IMR-90 (cell line): ENCODE results near the gene SNED1. TPM values are rescaled to one million over a fixed set of nuclear protein-coding genes. Genes with fewer than 3 reads are reported as not detected.
A peak's percentile ranks its signal among the peaks of the same experiment; 100 is the strongest.

Source experiments
- ATAC-seq: fragments of 200-7000 bp; cut with Tn5 transposase; 2 replicates; pipeline ENCODE4 v1.9.1; 2020; ENCODE audit warnings: low read depth, mild to moderate bottlenecking, moderate library complexity
- BruUV-seq: library from RNA; stranded (reverse); fragments of 400-500 nt; replicated peaks from 2 replicates; lab custom pipeline; 2021; lab: Mats Ljungman, UMichigan
- CTCF ChIA-PET: fragments of 300-600 bp; formaldehyde crosslinking; extraction: SDS; loops from one replicate; lab custom pipeline; 2021; ENCODE audit warnings: antibody characterized with exemption; lab: Yijun Ruan, JAX
- POLR2A ChIA-PET: fragments of 300-600 bp; sonication (Branson Sonifier 250); formaldehyde crosslinking; loops from one replicate; lab custom pipeline; 2022; ENCODE audit warnings: antibody characterized with exemption; ENCODE audit not compliant: unreplicated experiment; lab: Charles Lee
- DNase-seq: peaks from one replicate; pipeline ENCODE4 v3.0.0; 2013
- H2AFZ ChIP-seq: replicated peaks from 2 replicates; pipeline ENCODE3; 2013; ENCODE audit warnings: low read length, mild to moderate bottlenecking; ENCODE audit not compliant: poor library complexity
- H2AK5ac ChIP-seq: 2 replicates; pipeline ENCODE4 v1.6.1; 2013; ENCODE audit warnings: low read depth, low read length, inconsistent platforms
- H2AK9ac ChIP-seq: replicated peaks from 2 replicates; pipeline ENCODE3; 2013; ENCODE audit warnings: mild to moderate bottlenecking, low read depth, low read length, moderate library complexity; ENCODE audit not compliant: poor library complexity
- H2BK120ac ChIP-seq: 2 replicates; pipeline ENCODE4 v1.6.1; 2013; ENCODE audit warnings: low read depth, low read length, inconsistent platforms
- H2BK15ac ChIP-seq: 3 replicates; pipeline ENCODE4 v1.6.1; 2013; ENCODE audit warnings: low read depth, low read length, inconsistent platforms
- H2BK20ac ChIP-seq: 2 replicates; pipeline ENCODE4 v1.6.1; 2013; ENCODE audit warnings: low read depth, mild to moderate bottlenecking, inconsistent platforms, low read length, moderate library complexity
- H2BK5ac ChIP-seq: 2 replicates; pipeline ENCODE4 v1.6.1; 2013; ENCODE audit warnings: mild to moderate bottlenecking, low read depth, low read length, inconsistent platforms; ENCODE audit not compliant: poor library complexity, severe bottlenecking
- H3K14ac ChIP-seq: replicated peaks from 2 replicates; pipeline ENCODE4 v1.6.1; 2013; ENCODE audit warnings: low read depth, low read length, inconsistent platforms
- H3K18ac ChIP-seq: 2 replicates; pipeline ENCODE4 v1.6.1; 2013; ENCODE audit warnings: low read depth, low read length, control low read depth
- H3K23ac ChIP-seq: 2 replicates; pipeline ENCODE4 v1.6.1; 2013; ENCODE audit warnings: low read depth, low read length, inconsistent platforms
- H3K27ac ChIP-seq: 2 replicates; pipeline ENCODE4 v1.5.1; 2013; ENCODE audit warnings: mild to moderate bottlenecking, control low read depth, low read length; ENCODE audit not compliant: insufficient read depth
- H3K27me3 ChIP-seq: 2 replicates; pipeline ENCODE4 v1.6.1; 2013; ENCODE audit warnings: low read length; ENCODE audit not compliant: control insufficient read depth, insufficient read depth
- H3K36me3 ChIP-seq: 2 replicates; pipeline ENCODE4 v1.6.1; 2013; ENCODE audit warnings: low read length, mixed read lengths; ENCODE audit not compliant: control insufficient read depth, insufficient read depth
- H3K4ac ChIP-seq: 2 replicates; pipeline ENCODE4 v1.6.1; 2013; ENCODE audit warnings: low read depth, low read length, inconsistent platforms
- H3K4me1 ChIP-seq: 2 replicates; pipeline ENCODE4 v1.6.1; 2013; ENCODE audit warnings: low read length, mixed read lengths; ENCODE audit not compliant: control insufficient read depth, insufficient read depth
- H3K4me2 ChIP-seq: 2 replicates; pipeline ENCODE4 v1.6.1; 2013; ENCODE audit warnings: low read depth, mild to moderate bottlenecking, control low read depth, low read length, moderate library complexity
- H3K4me3 ChIP-seq: 2 replicates; pipeline ENCODE4 v1.5.1; 2013; ENCODE audit warnings: low read depth, mild to moderate bottlenecking, control low read depth, low read length, moderate library complexity; ENCODE audit not compliant: insufficient read depth
- H3K56ac ChIP-seq: 2 replicates; pipeline ENCODE4 v1.6.1; 2013; ENCODE audit warnings: low read length, inconsistent platforms; ENCODE audit not compliant: insufficient read depth; ENCODE audit errors: extremely low read depth
- H3K79me1 ChIP-seq, 2 experiments: 2 replicates each; pipeline ENCODE4 v1.6.1; 2013; ENCODE audit warnings: low read length in 2 of 2, inconsistent platforms in 1 of 2, low read depth in 1 of 2
- H3K9ac ChIP-seq: 2 replicates; pipeline ENCODE4 v1.6.1; 2013; ENCODE audit warnings: low read depth, low read length, control low read depth
- H3K9me1 ChIP-seq: 2 replicates; pipeline ENCODE4 v1.6.1; 2013; ENCODE audit warnings: low read length, inconsistent platforms; ENCODE audit not compliant: insufficient read depth
- H3K9me3 ChIP-seq: 2 replicates; pipeline ENCODE4 v1.6.1; 2013; ENCODE audit warnings: low read length; ENCODE audit not compliant: control insufficient read depth, insufficient read depth
- H4K20me1 ChIP-seq: 2 replicates; pipeline ENCODE4 v1.6.1; 2013; ENCODE audit warnings: low read length, inconsistent platforms; ENCODE audit not compliant: insufficient read depth
- H4K5ac ChIP-seq: 2 replicates; pipeline ENCODE4 v1.6.1; 2013; ENCODE audit warnings: mild to moderate bottlenecking, low read depth, low read length, control low read depth
- H4K8ac ChIP-seq, 2 experiments: 2 replicates each; pipeline ENCODE4 v1.6.1; 2013; ENCODE audit warnings: low read depth in 2 of 2, low read length in 2 of 2, control low read depth in 1 of 2, inconsistent platforms in 1 of 2
- H4K91ac ChIP-seq: 2 replicates; pipeline ENCODE4 v1.6.1; 2013; ENCODE audit warnings: low read depth, low read length, inconsistent platforms; ENCODE audit not compliant: insufficient read depth
- CEBPB ChIP-seq: IDR thresholded peaks from 2 replicates; pipeline ENCODE4 v1.6.1; 2012; ENCODE audit warnings: low read depth, low read length, improper control_type of control experiment
- CHD1 ChIP-seq: IDR thresholded peaks from 2 replicates; pipeline ENCODE4 v1.6.1; 2012; ENCODE audit warnings: low read depth, low read length, improper control_type of control experiment
- FOS ChIP-seq: fragments of 150-350 bp; IDR thresholded peaks from 2 replicates; pipeline ENCODE4 v1.6.1; 2016; ENCODE audit warnings: low read depth, low read length
- MAZ ChIP-seq: IDR thresholded peaks from 2 replicates; pipeline ENCODE4 v1.6.1; 2012; ENCODE audit warnings: low read depth, mild to moderate bottlenecking, low read length, improper control_type of control experiment, moderate library complexity, borderline replicate concordance
- MXI1 ChIP-seq: IDR thresholded peaks from 2 replicates; pipeline ENCODE4 v1.6.1; 2012; ENCODE audit warnings: low read depth, mild to moderate bottlenecking, low read length, moderate library complexity, borderline replicate concordance
- NFE2L2 ChIP-seq: fragments of 150-350 bp; IDR thresholded peaks from 2 replicates; pipeline ENCODE4 v1.6.1; 2016; ENCODE audit warnings: low read depth, mild to moderate bottlenecking, low read length
- POLR2A ChIP-seq: IDR thresholded peaks from 2 replicates; pipeline ENCODE4 v1.6.1; 2012; ENCODE audit warnings: mild to moderate bottlenecking, low read depth, low read length
- RAD21 ChIP-seq: IDR thresholded peaks from 2 replicates; pipeline ENCODE4 v1.6.1; 2012; ENCODE audit warnings: low read length, improper control_type of control experiment
- RFX5 ChIP-seq: IDR thresholded peaks from 2 replicates; pipeline ENCODE4 v1.8.0; 2012; ENCODE audit warnings: low read depth, mild to moderate bottlenecking, low read length, moderate library complexity
- SMC3 ChIP-seq: fragments of 150-350 bp; IDR thresholded peaks from 2 replicates; pipeline ENCODE4 v1.6.1; 2016; ENCODE audit warnings: low read depth, mild to moderate bottlenecking, antibody characterized with exemption, low read length, moderate library complexity
- WGBS, 2 experiments: methylation state at CpG; one replicate each; pipeline versions ENCODE4 v1.1.5 to v1.1.7; 2013; ENCODE audit warnings: missing lambda C conversion rate in 2 of 2; ENCODE audit not compliant: insufficient read length in 1 of 2; ENCODE audit errors: extremely low coverage in 2 of 2; 5-methylcytosine and 5-hydroxymethylcytosine counted together
- dilution Hi-C: fragments of 300-500 bp; cut with HindIII; formaldehyde crosslinking; loops from one replicate; pipeline ENCODE4 v1.14.3; 2018; ENCODE audit warnings: low sequenced_read_pairs; ENCODE audit not compliant: unreplicated experiment
- in situ Hi-C: fragments of 300-500 bp; cut with MboI; formaldehyde crosslinking; loops from 3 replicates; pipeline ENCODE4 v1.14.3; 2019; ENCODE audit warnings: low sequenced_read_pairs, inconsistent platforms, mixed read lengths
- intact Hi-C: fragments of 100-400 bp; cut with micrococcal nuclease; formaldehyde crosslinking; loops from 2 replicates; pipeline ENCODE4 v1.10.0; 2022
- polyA plus RNA-seq, 3 experiments: library from polyadenylated mRNA; depleted of rRNA; stranded (reverse); fragments of >200 nt; gene quantifications; 2 replicates each; pipeline ENCODE4 v1.2.3, GENCODE V29; 2012; ENCODE audit warnings: low replicate concordance in 1 of 3
- total RNA-seq: library from RNA; depleted of rRNA; stranded (reverse); fragments of >200 nt; gene quantifications from 2 replicates; pipeline ENCODE4 v1.2.3, GENCODE V29; 2012
- TF ChIP-seq, protein P1 (sequence below): conservative IDR thresholded peaks from 2 replicates; pipeline ENCODE4 v1.5.1; 2012; ENCODE audit warnings: mild to moderate bottlenecking, low read depth, low read length, improper control_type of control experiment
- TF ChIP-seq, protein P2 (sequence below): fragments of 150-350 bp; IDR thresholded peaks from 2 replicates; pipeline ENCODE4 v1.6.1; 2016; ENCODE audit warnings: low read depth, mild to moderate bottlenecking, low read length, moderate library complexity, borderline replicate concordance
- TF ChIP-seq, protein P3 (sequence below): fragments of 150-350 bp; IDR thresholded peaks from 2 replicates; pipeline ENCODE4 v1.6.1; 2017; ENCODE audit warnings: mild to moderate bottlenecking, antibody characterized with exemption, low read length, low read depth

SNED1 gene
- total and polyA plus RNA-seq, 2 of the 4 experiments (the other 2 are of a cell fraction), result 1.1 to 3.4 TPM

DNA sequence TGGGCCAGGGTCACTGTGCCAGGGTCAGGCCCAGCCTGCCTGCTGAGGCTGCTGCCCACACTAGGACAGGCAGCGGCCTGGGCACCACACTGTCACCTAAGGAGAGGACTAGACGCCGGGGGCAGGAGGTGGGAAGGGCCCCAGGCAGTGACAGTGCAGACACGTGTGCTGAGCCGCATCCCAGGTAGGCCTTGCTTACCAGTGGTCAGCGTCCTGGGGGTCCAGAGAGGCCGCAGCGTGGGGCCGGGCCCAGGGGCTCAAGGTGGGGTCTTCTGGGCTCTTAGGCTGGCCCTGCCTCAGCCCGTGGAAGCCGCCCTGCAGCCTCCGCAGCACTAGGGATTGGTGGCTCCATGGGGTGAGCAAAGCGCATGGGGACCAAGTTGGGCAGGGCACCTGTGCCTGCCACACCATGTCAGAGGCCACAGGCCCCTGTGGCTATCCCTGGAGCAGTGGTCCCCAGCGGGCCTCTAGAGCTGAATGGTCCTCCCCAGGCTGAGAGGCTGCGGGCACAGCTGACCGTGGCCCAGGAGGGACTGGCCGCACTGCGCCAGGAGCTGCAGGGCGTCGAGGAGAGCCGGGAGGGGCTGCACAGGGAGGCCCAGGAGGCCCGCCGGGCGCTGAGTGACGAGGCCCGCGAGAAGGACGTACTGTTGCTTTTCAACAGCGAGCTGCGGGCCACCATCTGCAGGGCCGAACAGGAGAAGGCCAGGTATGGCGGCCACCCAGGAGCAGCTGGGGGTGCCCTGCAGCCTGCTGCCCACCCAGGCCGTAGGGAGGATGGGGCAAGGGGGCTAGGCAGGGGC is 35.2 kb upstream of the SNED1 start:
- H3K4ac ChIP-seq, result no peak overlapping the region
- H2AK5ac ChIP-seq, result no peak overlapping the region
- no peak overlapping the region for H2AK9ac ChIP-seq
- no peak overlapping the region for H3K56ac ChIP-seq
- H4K20me1 ChIP-seq, result no peaks in the 10 kb centered on the region
- no peak overlapping the region for H2BK15ac ChIP-seq
- H3K4me1 ChIP-seq, result peaks cover 26% of the 10 kb centered on the region; the same call in 1 of the 2 replicates
- H4K5ac ChIP-seq, result no peak overlapping the region
- no TSS peak for BruUV-seq
- no peak overlapping the region for H3K4me3 ChIP-seq
- H2BK20ac ChIP-seq, result no peak overlapping the region
- no peak overlapping the region; the same call in 1 of the 2 replicates for H3K18ac ChIP-seq
- dilution Hi-C loops, result no loop called here
- no peaks in the 10 kb centered on the region for H3K27me3 ChIP-seq
- ChIA-PET POLR2A (no interaction called here), CTCF (interaction anchor here (0.5 kb wide), 1 partner anchor 11 kb away, joined by 4 read pairs; no protein-coding TSS in a partner anchor)
- peak overlapping the region; percentile 3 for H2AFZ ChIP-seq
- H3K23ac ChIP-seq, result no peak overlapping the region
- H3K79me1 ChIP-seq, result no peaks in the 10 kb centered on the region
- 92% methylated on average over 29 of the region's 33 CpGs; no CpG with 5 or more reads in 1 of the 2 experiments for WGBS, 2 experiments
- no peak overlapping the region for H3K9ac ChIP-seq
- no peak overlapping the region for H4K8ac ChIP-seq
- intact Hi-C loops, result no loop called here
- in situ Hi-C loops, result no loop called here
- H2BK120ac ChIP-seq, result no peak overlapping the region
- H3K27ac ChIP-seq, result no peak overlapping the region
- no peak overlapping the region for H3K4me2 ChIP-seq
- no peaks in the 10 kb centered on the region for H3K36me3 ChIP-seq
- peaks cover 10% of the 10 kb centered on the region for H3K9me1 ChIP-seq
- ATAC-seq, result no peak
- DNase-seq, result no peak
- no peak overlapping the region for H4K91ac ChIP-seq
- H3K9me3 ChIP-seq, result no peaks in the 10 kb centered on the region
- H3K14ac ChIP-seq, result no peak overlapping the region
- no peak overlapping the region for H2BK5ac ChIP-seq
- no peak for TF ChIP-seq SMC3
- no peak for TF ChIP-seq FOS
- TF ChIP-seq POLR2A, result no peak
- TF ChIP-seq MXI1, result no peak
- TF ChIP-seq, protein P1, sequence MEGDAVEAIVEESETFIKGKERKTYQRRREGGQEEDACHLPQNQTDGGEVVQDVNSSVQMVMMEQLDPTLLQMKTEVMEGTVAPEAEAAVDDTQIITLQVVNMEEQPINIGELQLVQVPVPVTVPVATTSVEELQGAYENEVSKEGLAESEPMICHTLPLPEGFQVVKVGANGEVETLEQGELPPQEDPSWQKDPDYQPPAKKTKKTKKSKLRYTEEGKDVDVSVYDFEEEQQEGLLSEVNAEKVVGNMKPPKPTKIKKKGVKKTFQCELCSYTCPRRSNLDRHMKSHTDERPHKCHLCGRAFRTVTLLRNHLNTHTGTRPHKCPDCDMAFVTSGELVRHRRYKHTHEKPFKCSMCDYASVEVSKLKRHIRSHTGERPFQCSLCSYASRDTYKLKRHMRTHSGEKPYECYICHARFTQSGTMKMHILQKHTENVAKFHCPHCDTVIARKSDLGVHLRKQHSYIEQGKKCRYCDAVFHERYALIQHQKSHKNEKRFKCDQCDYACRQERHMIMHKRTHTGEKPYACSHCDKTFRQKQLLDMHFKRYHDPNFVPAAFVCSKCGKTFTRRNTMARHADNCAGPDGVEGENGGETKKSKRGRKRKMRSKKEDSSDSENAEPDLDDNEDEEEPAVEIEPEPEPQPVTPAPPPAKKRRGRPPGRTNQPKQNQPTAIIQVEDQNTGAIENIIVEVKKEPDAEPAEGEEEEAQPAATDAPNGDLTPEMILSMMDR, result no peak
- no peak for TF ChIP-seq CHD1
- no peak for TF ChIP-seq MAZ
- TF ChIP-seq RFX5, result no peak
- TF ChIP-seq, protein P2, sequence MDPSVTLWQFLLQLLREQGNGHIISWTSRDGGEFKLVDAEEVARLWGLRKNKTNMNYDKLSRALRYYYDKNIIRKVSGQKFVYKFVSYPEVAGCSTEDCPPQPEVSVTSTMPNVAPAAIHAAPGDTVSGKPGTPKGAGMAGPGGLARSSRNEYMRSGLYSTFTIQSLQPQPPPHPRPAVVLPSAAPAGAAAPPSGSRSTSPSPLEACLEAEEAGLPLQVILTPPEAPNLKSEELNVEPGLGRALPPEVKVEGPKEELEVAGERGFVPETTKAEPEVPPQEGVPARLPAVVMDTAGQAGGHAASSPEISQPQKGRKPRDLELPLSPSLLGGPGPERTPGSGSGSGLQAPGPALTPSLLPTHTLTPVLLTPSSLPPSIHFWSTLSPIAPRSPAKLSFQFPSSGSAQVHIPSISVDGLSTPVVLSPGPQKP, result no peak
- no peak for TF ChIP-seq RAD21
- TF ChIP-seq NFE2L2, result no peak
- TF ChIP-seq, protein P3, sequence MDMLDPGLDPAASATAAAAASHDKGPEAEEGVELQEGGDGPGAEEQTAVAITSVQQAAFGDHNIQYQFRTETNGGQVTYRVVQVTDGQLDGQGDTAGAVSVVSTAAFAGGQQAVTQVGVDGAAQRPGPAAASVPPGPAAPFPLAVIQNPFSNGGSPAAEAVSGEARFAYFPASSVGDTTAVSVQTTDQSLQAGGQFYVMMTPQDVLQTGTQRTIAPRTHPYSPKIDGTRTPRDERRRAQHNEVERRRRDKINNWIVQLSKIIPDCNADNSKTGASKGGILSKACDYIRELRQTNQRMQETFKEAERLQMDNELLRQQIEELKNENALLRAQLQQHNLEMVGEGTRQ, result no peak
- TF ChIP-seq CEBPB, result no peak
